WTC11 (cell line): Measurements from ENCODE around the gene FASTK. TPM values are rescaled to one million over a fixed set of nuclear protein-coding genes. Genes with fewer than 3 reads are reported as not detected.

Experiments used
- AFF4 ChIP-seq: sonication (generic); formaldehyde crosslinking; IDR thresholded peaks from 2 replicates; pipeline ENCODE4 v1.8.1; 2023; ENCODE audit warnings: mild to moderate bottlenecking, missing genetic modification reagents, borderline replicate concordance
- CBFB ChIP-seq: sonication (generic); formaldehyde crosslinking; IDR thresholded peaks from 2 replicates; pipeline ENCODE4 v1.8.1; 2022; ENCODE audit warnings: mild to moderate bottlenecking, low read depth, missing genetic modification reagents
- CREM ChIP-seq: sonication (generic); formaldehyde crosslinking; IDR thresholded peaks from 2 replicates; pipeline ENCODE4 v1.8.1; 2022; ENCODE audit warnings: mild to moderate bottlenecking, missing genetic modification reagents, moderate library complexity
- ELF4 ChIP-seq: sonication (generic); formaldehyde crosslinking; IDR thresholded peaks from 2 replicates; pipeline ENCODE4 v1.8.1; 2022; ENCODE audit warnings: low read depth, mild to moderate bottlenecking, moderate library complexity, missing genetic modification reagents
- EMX1 ChIP-seq: fragments of 250-450 bp; sonication (Bioruptor Pico); IDR thresholded peaks from 2 replicates; pipeline ENCODE4 v1.8.0; 2021; ENCODE audit warnings: mild to moderate bottlenecking
- ETV6 ChIP-seq: sonication (generic); formaldehyde crosslinking; IDR thresholded peaks from 2 replicates; pipeline ENCODE4 v1.8.1; 2022; ENCODE audit warnings: mild to moderate bottlenecking, missing genetic modification reagents
- GRHL2 ChIP-seq: fragments of 250-450 bp; sonication (Bioruptor Pico); IDR thresholded peaks from 2 replicates; pipeline ENCODE4 v1.8.0; 2022; ENCODE audit warnings: mild to moderate bottlenecking, moderate library complexity; ENCODE audit not compliant: insufficient replicate concordance, severe bottlenecking
- GTF2I ChIP-seq: fragments of 250-450 bp; sonication (Bioruptor Pico); conservative IDR thresholded peaks from 2 replicates; pipeline ENCODE4 v1.4.0; 2021; ENCODE audit warnings: mild to moderate bottlenecking
- HMGA2 ChIP-seq: fragments of 250-450 bp; sonication (Bioruptor Pico); IDR thresholded peaks from 2 replicates; pipeline ENCODE4 v1.4.0; 2021; ENCODE audit warnings: mild to moderate bottlenecking, moderate library complexity
- MXD4 ChIP-seq: fragments of 250-450 bp; sonication (Bioruptor Pico); IDR thresholded peaks from 2 replicates; pipeline ENCODE4 v1.8.0; 2021; ENCODE audit warnings: mild to moderate bottlenecking, moderate library complexity, borderline replicate concordance
- NR1H2 ChIP-seq: sonication (generic); formaldehyde crosslinking; IDR thresholded peaks from 2 replicates; pipeline ENCODE4 v1.9.0; 2021; ENCODE audit warnings: mild to moderate bottlenecking, moderate library complexity, missing genetic modification reagents
- NR2C2 ChIP-seq: sonication (generic); formaldehyde crosslinking; IDR thresholded peaks from 2 replicates; pipeline ENCODE4 v1.8.0; 2022; ENCODE audit warnings: mild to moderate bottlenecking, missing genetic modification reagents
- OVOL2 ChIP-seq: fragments of 250-450 bp; sonication (Bioruptor Pico); IDR thresholded peaks from 2 replicates; pipeline ENCODE4 v1.9.0; 2021; ENCODE audit warnings: mild to moderate bottlenecking, borderline replicate concordance
- PRRX2 ChIP-seq: fragments of 250-450 bp; sonication (Bioruptor Pico); IDR thresholded peaks from 2 replicates; pipeline ENCODE4 v1.8.0; 2021; ENCODE audit warnings: mild to moderate bottlenecking
- RELA ChIP-seq: sonication (generic); formaldehyde crosslinking; IDR thresholded peaks from 2 replicates; pipeline ENCODE4 v1.8.1; 2022; ENCODE audit warnings: missing genetic modification reagents, mild to moderate bottlenecking, borderline replicate concordance
- SOX15 ChIP-seq: fragments of 250-450 bp; sonication (Bioruptor Pico); IDR thresholded peaks from 2 replicates; pipeline ENCODE4 v1.9.0; 2021; ENCODE audit warnings: mild to moderate bottlenecking
- SP1 ChIP-seq: sonication (generic); formaldehyde crosslinking; conservative IDR thresholded peaks from 2 replicates; pipeline ENCODE4 v1.8.1; 2022; ENCODE audit warnings: missing genetic modification reagents
- USF1 ChIP-seq: sonication (generic); formaldehyde crosslinking; IDR thresholded peaks from 2 replicates; pipeline ENCODE4 v1.8.0; 2022; ENCODE audit warnings: mild to moderate bottlenecking, missing genetic modification reagents
- ZBTB21 ChIP-seq: sonication (generic); formaldehyde crosslinking; IDR thresholded peaks from 2 replicates; pipeline ENCODE4 v1.8.1; 2023; ENCODE audit warnings: mild to moderate bottlenecking, missing genetic modification reagents, borderline replicate concordance
- ZBTB43 ChIP-seq: sonication (generic); formaldehyde crosslinking; IDR thresholded peaks from 2 replicates; pipeline ENCODE4 v1.8.1; 2023; ENCODE audit warnings: mild to moderate bottlenecking, missing genetic modification reagents
- ZNF121 ChIP-seq: sonication (generic); formaldehyde crosslinking; IDR thresholded peaks from 2 replicates; pipeline ENCODE4 v1.8.0; 2023; ENCODE audit warnings: missing genetic modification reagents
- ZNF317 ChIP-seq: sonication (generic); formaldehyde crosslinking; IDR thresholded peaks from 2 replicates; pipeline ENCODE4 v1.8.1; 2023; ENCODE audit warnings: low read depth, mild to moderate bottlenecking, moderate library complexity, missing genetic modification reagents, borderline replicate concordance
- ZNF396 ChIP-seq: fragments of 250-450 bp; sonication (Bioruptor Pico); IDR thresholded peaks from 2 replicates; pipeline ENCODE4 v1.8.0; 2021; ENCODE audit warnings: mild to moderate bottlenecking, moderate library complexity, borderline replicate concordance
- ZSCAN18 ChIP-seq: fragments of 250-450 bp; sonication (Bioruptor Pico); IDR thresholded peaks from 2 replicates; pipeline ENCODE4 v2.1.2; 2022; ENCODE audit warnings: mild to moderate bottlenecking, moderate library complexity
- total RNA-seq: library from RNA; stranded (reverse); gene quantifications from 3 replicates; pipeline ENCODE4 v1.2.3, GENCODE V29; 2021
- TF ChIP-seq, protein P1 (sequence below): sonication (generic); formaldehyde crosslinking; IDR thresholded peaks from 2 replicates; pipeline ENCODE4 v1.8.0; 2022; ENCODE audit warnings: mild to moderate bottlenecking, missing genetic modification reagents
- TF ChIP-seq, protein P2 (sequence below): sonication (generic); formaldehyde crosslinking; IDR thresholded peaks from 2 replicates; pipeline ENCODE4 v1.8.1; 2022; ENCODE audit warnings: mild to moderate bottlenecking, missing genetic modification reagents, moderate library complexity, borderline replicate concordance
- TF ChIP-seq, protein P3 (sequence below): fragments of 250-450 bp; sonication (Bioruptor Pico); IDR thresholded peaks from 2 replicates; pipeline ENCODE4 v1.8.0; 2021; ENCODE audit warnings: mild to moderate bottlenecking

FASTK gene
- total RNA-seq, 1 experiment from 2014 or later, result 70.2 TPM

DNA sequence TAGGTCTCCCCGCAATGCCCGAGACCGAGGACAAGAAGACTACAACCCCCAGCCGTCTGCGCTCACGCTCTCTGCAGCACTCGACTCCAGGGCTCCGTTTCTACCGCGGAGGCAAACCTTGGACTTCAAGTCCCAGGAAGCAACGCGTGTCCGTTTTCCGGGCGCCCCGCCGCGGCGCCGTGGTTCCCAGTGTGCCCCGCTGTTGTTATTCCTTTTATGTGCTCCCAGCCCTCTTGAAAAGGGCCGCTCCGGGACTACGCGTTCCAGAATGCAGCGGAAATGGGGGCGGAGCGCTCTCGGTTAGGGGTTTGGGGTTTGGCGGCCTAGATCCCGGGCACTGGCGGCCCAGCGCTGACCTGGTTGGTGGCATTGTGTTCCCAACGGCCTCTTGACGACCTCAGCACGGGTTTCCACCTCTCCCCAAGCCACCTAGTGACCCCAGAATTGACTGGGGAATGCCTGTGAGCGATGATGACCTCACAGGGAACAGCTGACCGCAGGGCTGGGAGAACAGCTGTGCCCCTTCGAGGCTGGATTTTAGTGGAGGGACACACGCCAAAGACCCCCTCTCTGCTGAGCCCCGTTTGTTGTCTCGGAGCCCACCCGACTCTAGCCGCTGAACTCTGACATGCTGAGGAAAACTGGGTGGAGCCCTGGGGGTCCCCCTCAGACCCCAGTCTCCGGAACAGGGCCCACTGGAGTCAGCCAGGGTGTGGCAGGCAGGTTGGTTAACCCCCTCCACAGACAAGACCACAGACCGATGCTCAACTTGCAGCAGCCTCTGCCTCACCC, 22.4 kb downstream of the FASTK start (continued):
- TF ChIP-seq ZSCAN18 (CRISPR knock-in tag) (no peak), RELA (no peak), ZNF121 (CRISPR knock-in tag) (no peak), ELF4 (CRISPR knock-in tag) (no peak), USF1 (CRISPR knock-in tag) (0 out of 2 replicates have a peak, but pooled peaks have one; percentile 8), AFF4 (CRISPR knock-in tag) (no peak), CBFB (CRISPR knock-in tag) (no peak), PRRX2 (no peak), ZBTB43 (CRISPR knock-in tag) (no peak), OVOL2 (CRISPR knock-in tag) (no peak), NR2C2 (CRISPR knock-in tag) (no peak), GTF2I (CRISPR knock-in tag) (no peak), SP1 (CRISPR knock-in tag) (peak; percentile 93), ETV6 (CRISPR knock-in tag) (peak; percentile 70; the same call in 1 of the 2 replicates), MXD4 (CRISPR knock-in tag) (no peak), NR1H2 (CRISPR knock-in tag) (no peak), EMX1 (CRISPR knock-in tag) (no peak), ZNF396 (CRISPR knock-in tag) (no peak), CREM (no peak), ZNF317 (CRISPR knock-in tag) (no peak), SOX15 (CRISPR knock-in tag) (no peak), GRHL2 (no peak), ZBTB21 (CRISPR knock-in tag) (no peak), HMGA2 (CRISPR knock-in tag) (no peak)
- TF ChIP-seq, protein P1, sequence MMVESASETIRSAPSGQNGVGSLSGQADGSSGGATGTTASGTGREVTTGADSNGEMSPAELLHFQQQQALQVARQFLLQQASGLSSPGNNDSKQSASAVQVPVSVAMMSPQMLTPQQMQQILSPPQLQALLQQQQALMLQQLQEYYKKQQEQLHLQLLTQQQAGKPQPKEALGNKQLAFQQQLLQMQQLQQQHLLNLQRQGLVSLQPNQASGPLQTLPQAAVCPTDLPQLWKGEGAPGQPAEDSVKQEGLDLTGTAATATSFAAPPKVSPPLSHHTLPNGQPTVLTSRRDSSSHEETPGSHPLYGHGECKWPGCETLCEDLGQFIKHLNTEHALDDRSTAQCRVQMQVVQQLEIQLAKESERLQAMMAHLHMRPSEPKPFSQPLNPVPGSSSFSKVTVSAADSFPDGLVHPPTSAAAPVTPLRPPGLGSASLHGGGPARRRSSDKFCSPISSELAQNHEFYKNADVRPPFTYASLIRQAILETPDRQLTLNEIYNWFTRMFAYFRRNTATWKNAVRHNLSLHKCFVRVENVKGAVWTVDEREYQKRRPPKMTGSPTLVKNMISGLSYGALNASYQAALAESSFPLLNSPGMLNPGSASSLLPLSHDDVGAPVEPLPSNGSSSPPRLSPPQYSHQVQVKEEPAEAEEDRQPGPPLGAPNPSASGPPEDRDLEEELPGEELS (CRISPR knock-in tag), result no peak
- TF ChIP-seq, protein P2, sequence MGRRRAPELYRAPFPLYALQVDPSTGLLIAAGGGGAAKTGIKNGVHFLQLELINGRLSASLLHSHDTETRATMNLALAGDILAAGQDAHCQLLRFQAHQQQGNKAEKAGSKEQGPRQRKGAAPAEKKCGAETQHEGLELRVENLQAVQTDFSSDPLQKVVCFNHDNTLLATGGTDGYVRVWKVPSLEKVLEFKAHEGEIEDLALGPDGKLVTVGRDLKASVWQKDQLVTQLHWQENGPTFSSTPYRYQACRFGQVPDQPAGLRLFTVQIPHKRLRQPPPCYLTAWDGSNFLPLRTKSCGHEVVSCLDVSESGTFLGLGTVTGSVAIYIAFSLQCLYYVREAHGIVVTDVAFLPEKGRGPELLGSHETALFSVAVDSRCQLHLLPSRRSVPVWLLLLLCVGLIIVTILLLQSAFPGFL (CRISPR knock-in tag), result no peak
- TF ChIP-seq, protein P3, sequence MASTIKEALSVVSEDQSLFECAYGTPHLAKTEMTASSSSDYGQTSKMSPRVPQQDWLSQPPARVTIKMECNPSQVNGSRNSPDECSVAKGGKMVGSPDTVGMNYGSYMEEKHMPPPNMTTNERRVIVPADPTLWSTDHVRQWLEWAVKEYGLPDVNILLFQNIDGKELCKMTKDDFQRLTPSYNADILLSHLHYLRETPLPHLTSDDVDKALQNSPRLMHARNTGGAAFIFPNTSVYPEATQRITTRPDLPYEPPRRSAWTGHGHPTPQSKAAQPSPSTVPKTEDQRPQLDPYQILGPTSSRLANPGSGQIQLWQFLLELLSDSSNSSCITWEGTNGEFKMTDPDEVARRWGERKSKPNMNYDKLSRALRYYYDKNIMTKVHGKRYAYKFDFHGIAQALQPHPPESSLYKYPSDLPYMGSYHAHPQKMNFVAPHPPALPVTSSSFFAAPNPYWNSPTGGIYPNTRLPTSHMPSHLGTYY (CRISPR knock-in tag), result no peak
